K562 (cell line): ENCODE data around the gene HSPA1L.

Experiments used
- KAT8 ChIP-seq: fragments of 450-650 bp; IDR thresholded peaks from 2 replicates; pipeline ENCODE4 v1.6.1; 2016; ENCODE audit warnings: low read depth, mild to moderate bottlenecking
- RBM22 ChIP-seq: fragments of 200-400 bp; formaldehyde crosslinking; IDR thresholded peaks from 2 replicates; pipeline ENCODE4 v1.6.1; 2018; ENCODE audit warnings: low read length, low read depth; ENCODE audit not compliant: poor library complexity, severe bottlenecking
- SP2 ChIP-seq: IDR thresholded peaks from 2 replicates; pipeline ENCODE4 v1.6.1; 2011; ENCODE audit warnings: mild to moderate bottlenecking, low read depth, low read length, moderate library complexity; ENCODE audit not compliant: poor library complexity, severe bottlenecking; ENCODE audit errors: extremely low read depth
- TAF1 ChIP-seq: IDR thresholded peaks from 2 replicates; pipeline ENCODE4 v1.6.1; 2011; ENCODE audit warnings: mild to moderate bottlenecking, low read length, moderate library complexity; ENCODE audit not compliant: insufficient read depth, control insufficient read depth, severe bottlenecking; ENCODE audit errors: extremely low read depth
- ZFP36 ChIP-seq: fragments of 150-350 bp; IDR thresholded peaks from 2 replicates; pipeline ENCODE4 v1.6.1; 2018; ENCODE audit warnings: low read length, low read depth; ENCODE audit not compliant: partially characterized antibody
- ZNF12 ChIP-seq: sonication (generic); formaldehyde crosslinking; IDR thresholded peaks from 2 replicates; pipeline ENCODE4 v1.4.0; 2020; ENCODE audit warnings: mild to moderate bottlenecking, missing genetic modification reagents
- TF ChIP-seq, protein P1 (sequence below), 3 experiments: IDR thresholded peaks in 2 of 3; conservative IDR thresholded peaks in 1 of 3; 2 replicates each; pipeline ENCODE4 v1.5.1; 2011 to 2012; ENCODE audit warnings: low read length in 3 of 3, mild to moderate bottlenecking in 3 of 3, control low read depth in 2 of 3, improper control_type of control experiment in 1 of 3, inconsistent platforms in 1 of 3, low read depth in 1 of 3, mixed read lengths in 1 of 3, moderate library complexity in 1 of 3; ENCODE audit not compliant: insufficient read depth in 2 of 3
- TF ChIP-seq, protein P2 (sequence below): sonication (generic); formaldehyde crosslinking; IDR thresholded peaks from 2 replicates; pipeline ENCODE4 v1.8.0; 2022; ENCODE audit warnings: mild to moderate bottlenecking, missing genetic modification reagents
- TF ChIP-seq, protein P3 (sequence below): fragments of 250-450 bp; sonication (Bioruptor Pico); IDR thresholded peaks from 2 replicates; pipeline ENCODE4 v1.5.1; 2021; ENCODE audit warnings: mild to moderate bottlenecking
- TF ChIP-seq, protein P4 (sequence below), 2 experiments: fragments of 450-650 bp; conservative IDR thresholded peaks; 2 replicates each; pipeline ENCODE4 v1.6.1; 2017; ENCODE audit warnings: mild to moderate bottlenecking in 2 of 2, moderate library complexity in 2 of 2
- TF ChIP-seq, protein P5 (sequence below), 3 experiments: fragments of 200-800 bp in 1 of 3; sonication (Bioruptor generic) in 1 of 3; sonication (generic) in 1 of 3; formaldehyde crosslinking in 1 of 3; IDR thresholded peaks; 2 replicates each; pipeline versions ENCODE4 v1.6.1 to v1.8.0; 2016 to 2022; ENCODE audit warnings: mild to moderate bottlenecking in 2 of 3, missing compliant biosample characterization in 2 of 3, missing genetic modification characterization in 2 of 3, missing genetic modification reagents in 1 of 3
- TF ChIP-seq, protein P6 (sequence below): sonication (generic); formaldehyde crosslinking; IDR thresholded peaks from 2 replicates; pipeline ENCODE4 v1.8.1; 2023; ENCODE audit warnings: mild to moderate bottlenecking, missing genetic modification reagents

DNA sequence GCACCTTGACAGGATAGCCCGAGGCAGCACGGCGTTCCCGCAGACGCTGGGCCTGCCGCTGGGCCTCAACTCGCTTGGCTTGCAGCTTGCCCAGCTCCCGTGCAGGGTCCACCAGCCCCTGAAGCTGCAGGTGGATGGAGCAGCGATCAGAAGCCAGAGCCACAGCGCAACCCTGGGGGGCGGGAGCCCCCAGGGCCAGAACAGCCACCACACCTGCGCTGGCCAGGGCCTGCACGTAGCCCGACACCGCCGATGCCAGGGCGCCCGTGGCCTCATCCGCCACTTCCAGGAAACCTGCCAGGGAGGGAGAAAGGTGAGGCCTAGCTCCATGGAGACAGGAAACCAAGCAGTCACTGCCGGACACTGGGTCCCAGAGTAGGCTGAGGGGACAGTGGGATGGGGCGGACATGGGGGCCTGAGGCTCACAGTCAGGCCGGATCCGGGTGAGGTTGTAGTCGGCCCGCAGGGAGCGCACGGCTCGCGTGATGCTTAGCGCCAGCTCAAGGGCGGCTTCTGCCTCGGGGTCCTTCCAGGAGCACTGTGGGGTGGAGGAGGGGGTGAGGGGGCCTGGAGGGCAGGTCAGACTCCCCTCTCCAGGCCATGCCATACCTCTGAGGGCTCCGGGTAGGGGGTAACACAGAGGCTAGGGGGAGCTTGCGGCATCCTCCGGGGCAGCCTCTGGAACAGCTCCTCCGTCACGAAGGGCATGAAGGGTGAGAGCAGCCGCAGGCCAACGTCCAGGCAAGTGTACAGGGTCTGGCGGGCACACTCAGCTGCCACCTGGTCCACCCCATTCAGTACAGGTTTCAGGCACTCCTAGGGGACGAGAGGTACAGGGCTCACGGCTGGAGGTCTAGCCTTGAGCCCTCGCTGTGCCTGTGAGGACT is 35.8 kb downstream of the HSPA1L start:
- TF ChIP-seq ZNF12 (CRISPR knock-in tag) (no peak), ZFP36 (no peak), TAF1 (no peak), RBM22 (no peak), SP2 (no peak), KAT8 (no peak)
- TF ChIP-seq, protein P1, sequence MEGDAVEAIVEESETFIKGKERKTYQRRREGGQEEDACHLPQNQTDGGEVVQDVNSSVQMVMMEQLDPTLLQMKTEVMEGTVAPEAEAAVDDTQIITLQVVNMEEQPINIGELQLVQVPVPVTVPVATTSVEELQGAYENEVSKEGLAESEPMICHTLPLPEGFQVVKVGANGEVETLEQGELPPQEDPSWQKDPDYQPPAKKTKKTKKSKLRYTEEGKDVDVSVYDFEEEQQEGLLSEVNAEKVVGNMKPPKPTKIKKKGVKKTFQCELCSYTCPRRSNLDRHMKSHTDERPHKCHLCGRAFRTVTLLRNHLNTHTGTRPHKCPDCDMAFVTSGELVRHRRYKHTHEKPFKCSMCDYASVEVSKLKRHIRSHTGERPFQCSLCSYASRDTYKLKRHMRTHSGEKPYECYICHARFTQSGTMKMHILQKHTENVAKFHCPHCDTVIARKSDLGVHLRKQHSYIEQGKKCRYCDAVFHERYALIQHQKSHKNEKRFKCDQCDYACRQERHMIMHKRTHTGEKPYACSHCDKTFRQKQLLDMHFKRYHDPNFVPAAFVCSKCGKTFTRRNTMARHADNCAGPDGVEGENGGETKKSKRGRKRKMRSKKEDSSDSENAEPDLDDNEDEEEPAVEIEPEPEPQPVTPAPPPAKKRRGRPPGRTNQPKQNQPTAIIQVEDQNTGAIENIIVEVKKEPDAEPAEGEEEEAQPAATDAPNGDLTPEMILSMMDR (IDR thresholded peaks at IDR 0.05 in 2 of 3, conservative IDR thresholded peaks at IDR 0.05 in 1 of 3; ENCODE audit: insufficient read depth in 2 of 3, low read depth in 1 of 3, low read length in 3 of 3): no peak
- TF ChIP-seq, protein P2, sequence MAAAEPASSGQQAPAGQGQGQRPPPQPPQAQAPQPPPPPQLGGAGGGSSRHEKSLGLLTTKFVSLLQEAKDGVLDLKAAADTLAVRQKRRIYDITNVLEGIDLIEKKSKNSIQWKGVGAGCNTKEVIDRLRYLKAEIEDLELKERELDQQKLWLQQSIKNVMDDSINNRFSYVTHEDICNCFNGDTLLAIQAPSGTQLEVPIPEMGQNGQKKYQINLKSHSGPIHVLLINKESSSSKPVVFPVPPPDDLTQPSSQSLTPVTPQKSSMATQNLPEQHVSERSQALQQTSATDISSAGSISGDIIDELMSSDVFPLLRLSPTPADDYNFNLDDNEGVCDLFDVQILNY (CRISPR knock-in tag): no peak
- TF ChIP-seq, protein P3, sequence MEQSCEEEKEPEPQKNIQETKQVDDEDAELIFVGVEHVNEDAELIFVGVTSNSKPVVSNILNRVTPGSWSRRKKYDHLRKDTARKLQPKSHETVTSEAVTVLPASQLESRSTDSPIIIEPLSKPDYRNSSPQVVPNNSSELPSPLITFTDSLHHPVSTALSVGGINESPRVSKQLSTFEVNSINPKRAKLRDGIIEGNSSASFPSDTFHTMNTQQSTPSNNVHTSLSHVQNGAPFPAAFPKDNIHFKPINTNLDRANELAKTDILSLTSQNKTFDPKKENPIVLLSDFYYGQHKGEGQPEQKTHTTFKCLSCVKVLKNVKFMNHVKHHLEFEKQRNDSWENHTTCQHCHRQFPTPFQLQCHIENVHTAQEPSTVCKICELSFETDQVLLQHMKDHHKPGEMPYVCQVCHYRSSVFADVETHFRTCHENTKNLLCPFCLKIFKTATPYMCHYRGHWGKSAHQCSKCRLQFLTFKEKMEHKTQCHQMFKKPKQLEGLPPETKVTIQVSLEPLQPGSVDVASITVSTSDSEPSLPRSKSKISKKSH (CRISPR knock-in tag): no peak
- TF ChIP-seq, protein P4, sequence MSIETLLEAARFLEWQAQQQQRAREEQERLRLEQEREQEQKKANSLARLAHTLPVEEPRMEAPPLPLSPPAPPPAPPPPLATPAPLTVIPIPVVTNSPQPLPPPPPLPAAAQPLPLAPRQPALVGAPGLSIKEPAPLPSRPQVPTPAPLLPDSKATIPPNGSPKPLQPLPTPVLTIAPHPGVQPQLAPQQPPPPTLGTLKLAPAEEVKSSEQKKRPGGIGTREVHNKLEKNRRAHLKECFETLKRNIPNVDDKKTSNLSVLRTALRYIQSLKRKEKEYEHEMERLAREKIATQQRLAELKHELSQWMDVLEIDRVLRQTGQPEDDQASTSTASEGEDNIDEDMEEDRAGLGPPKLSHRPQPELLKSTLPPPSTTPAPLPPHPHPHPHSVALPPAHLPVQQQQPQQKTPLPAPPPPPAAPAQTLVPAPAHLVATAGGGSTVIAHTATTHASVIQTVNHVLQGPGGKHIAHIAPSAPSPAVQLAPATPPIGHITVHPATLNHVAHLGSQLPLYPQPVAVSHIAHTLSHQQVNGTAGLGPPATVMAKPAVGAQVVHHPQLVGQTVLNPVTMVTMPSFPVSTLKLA (conservative IDR thresholded peaks at IDR 0.05): no peak
- TF ChIP-seq, protein P5, sequence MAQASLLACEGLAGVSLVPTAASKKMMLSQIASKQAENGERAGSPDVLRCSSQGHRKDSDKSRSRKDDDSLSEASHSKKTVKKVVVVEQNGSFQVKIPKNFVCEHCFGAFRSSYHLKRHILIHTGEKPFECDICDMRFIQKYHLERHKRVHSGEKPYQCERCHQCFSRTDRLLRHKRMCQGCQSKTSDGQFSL (CRISPR knock-in tag; IDR thresholded peaks at IDR 0.05): no peak
- TF ChIP-seq, protein P5 (tag; IDR thresholded peaks at IDR 0.05): no peak
- TF ChIP-seq, protein P6, sequence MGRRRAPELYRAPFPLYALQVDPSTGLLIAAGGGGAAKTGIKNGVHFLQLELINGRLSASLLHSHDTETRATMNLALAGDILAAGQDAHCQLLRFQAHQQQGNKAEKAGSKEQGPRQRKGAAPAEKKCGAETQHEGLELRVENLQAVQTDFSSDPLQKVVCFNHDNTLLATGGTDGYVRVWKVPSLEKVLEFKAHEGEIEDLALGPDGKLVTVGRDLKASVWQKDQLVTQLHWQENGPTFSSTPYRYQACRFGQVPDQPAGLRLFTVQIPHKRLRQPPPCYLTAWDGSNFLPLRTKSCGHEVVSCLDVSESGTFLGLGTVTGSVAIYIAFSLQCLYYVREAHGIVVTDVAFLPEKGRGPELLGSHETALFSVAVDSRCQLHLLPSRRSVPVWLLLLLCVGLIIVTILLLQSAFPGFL (CRISPR knock-in tag): no peak
